Measurements from ENCODE around the gene CCSER2. TPM values are rescaled to one million over a fixed set of nuclear protein-coding genes. Genes with fewer than 3 reads are reported as not detected.
"Not testable (repeated sequence)": the region's sequence is repeated elsewhere in the genome, so short reads cannot be mapped to it uniquely, and the experiment has no call there.

Gene CCSER2
- total RNA-seq, 4 donors from 2014 or later = 41.2 to 61.9 (median 47.7) TPM

- TF ChIP-seq CTCF (IDR thresholded peaks at IDR 0.05) = no peak
- ATAC-seq (ENCODE audit: low FRiP score) (no peak), DNase-seq (ENCODE audit: low spot score) (no peak)
Observed at GRCh38 chr10:84314275-84314674, 14.1 kb upstream of the CCSER2 start.

- ATAC-seq (ENCODE audit: low FRiP score) = no peak
- TF ChIP-seq CTCF (IDR thresholded peaks at IDR 0.05) = no peak
- no peak for DNase-seq (ENCODE audit: low spot score)
Observed at GRCh38 chr10:84317174-84317573, 11.2 kb upstream of the CCSER2 start.

DNA sequence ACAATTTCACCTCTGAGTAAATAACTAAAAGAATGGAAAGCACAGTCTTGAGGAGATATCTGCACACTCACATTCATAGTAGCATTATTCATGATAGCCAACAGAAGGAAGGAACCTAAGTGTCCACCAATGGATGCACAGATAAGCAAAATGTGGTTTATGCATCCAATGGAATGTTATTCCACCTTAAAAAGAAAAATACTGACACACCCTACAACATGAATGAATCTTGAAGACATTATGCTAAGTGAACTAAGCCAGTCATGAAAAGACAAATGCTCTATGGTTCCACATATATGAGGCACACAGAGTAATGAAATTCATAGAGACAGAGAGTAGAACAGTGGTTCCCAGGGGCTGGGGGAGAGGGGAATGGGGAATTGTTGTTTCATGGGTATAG, 6.5 kb upstream of the CCSER2 start:
- TF ChIP-seq CTCF (IDR thresholded peaks at IDR 0.05) = no peak
- ATAC-seq (ENCODE audit: low FRiP score) = no peak
- DNase-seq (ENCODE audit: low spot score) = no peak

DNA sequence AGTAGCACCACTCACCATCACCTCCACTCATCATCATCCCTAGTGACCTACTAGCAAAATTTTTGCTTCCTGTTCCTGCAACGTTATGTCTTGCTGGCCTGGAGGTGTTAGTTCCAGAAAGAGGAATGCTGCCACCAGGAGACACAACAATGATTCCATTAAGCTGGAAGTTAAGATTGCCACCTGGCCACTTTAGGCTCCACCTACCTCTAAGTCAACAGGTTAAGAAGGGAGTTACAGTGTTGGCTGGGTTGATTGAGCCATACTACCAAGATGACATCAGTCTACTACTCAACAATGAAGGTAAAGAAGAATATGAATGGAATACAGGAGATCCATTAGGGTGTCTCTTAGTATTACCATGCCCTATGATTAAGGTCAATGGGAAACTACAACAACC, 4.8 kb upstream of the CCSER2 start:
- ATAC-seq (ENCODE audit: low FRiP score); DNase-seq (ENCODE audit: low spot score): not testable (repeated sequence)

DNA sequence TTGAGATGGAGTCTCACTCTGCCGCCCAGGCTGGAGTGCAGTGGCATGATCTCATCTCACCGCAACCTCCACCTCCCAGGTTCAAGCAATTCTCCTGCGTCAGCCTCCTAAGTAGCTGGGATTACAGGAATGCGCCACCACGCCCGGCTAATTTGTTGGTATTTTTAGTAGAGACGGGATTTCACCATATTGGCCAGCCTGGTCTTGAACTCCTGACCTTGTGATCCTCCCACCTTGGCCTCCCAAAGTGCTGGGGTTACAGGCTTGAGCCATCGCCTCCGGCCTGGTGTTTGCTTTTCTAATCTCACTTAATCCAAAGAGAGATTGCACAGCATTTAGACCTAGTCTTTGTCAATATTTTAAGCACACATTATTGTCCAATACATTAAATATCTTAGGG, 1.4 kb upstream of the CCSER2 start:
- ATAC-seq (ENCODE audit: low FRiP score); DNase-seq (ENCODE audit: low spot score): not testable (repeated sequence)

- ATAC-seq (ENCODE audit: low FRiP score) = no peak
- TF ChIP-seq CTCF (IDR thresholded peaks at IDR 0.05) = no peak
- no peak for DNase-seq (ENCODE audit: low spot score)
Observed at GRCh38 chr10:84329196-84329611, 815 bp downstream of the CCSER2 start.

DNA sequence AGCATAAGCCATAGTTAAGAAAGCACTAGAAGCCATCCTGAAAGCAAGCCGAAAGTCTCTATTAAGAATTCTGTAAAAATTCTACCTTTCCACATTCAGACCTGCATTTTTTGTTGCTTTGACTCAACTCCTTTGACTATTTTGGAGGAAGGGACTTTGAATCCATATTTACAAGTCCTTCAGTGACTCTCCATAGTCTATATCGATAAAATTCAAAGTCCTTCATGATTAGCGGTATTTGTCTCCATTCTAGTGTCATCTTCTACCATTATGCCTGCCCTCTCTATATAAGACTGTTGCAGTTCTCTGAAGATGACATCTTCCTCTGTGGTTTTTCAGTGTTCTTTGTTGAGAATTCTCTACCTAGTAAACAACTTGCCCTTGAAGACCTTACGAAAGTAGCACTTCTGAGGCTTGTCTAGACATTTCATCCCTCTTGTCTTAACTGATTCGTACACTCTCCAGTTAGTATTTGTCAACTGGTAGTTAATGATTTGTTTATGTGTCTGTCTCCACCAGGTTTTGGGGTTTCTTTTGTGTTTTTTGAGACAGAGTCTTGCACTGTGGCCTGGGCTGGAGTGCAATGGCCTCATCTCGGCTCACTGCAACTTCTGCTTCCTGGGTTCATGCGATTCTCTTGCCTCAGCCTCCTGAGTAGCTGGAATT, 1.7 kb downstream of the CCSER2 start:
- DNase-seq (ENCODE audit: low spot score) (no peak), ATAC-seq (ENCODE audit: low FRiP score) (no peak)
- TF ChIP-seq CTCF (IDR thresholded peaks at IDR 0.05) = no peak

GRCh38 chr10:84331091-84331490, 2.7 kb downstream of the CCSER2 start:
- TF ChIP-seq CTCF (IDR thresholded peaks at IDR 0.05) = no peak
- DNase-seq (ENCODE audit: low spot score) (no peak), ATAC-seq (ENCODE audit: low FRiP score) (no peak)

All from omental fat pad (tissue), 4 donors.